Subcutaneous adipose tissue (tissue), 4 donors: ENCODE measurements around the gene SETD1B. TPM values are rescaled to one million over a fixed set of nuclear protein-coding genes. Genes with fewer than 3 reads are reported as not detected.

Experiments
- CTCF ChIP-seq: fragments of 450-650 bp; IDR thresholded peaks from one replicate; pipeline ENCODE4 v1.5.1; 2016; ENCODE audit warnings: low read depth, mild to moderate bottlenecking, control low read depth, antibody characterized with exemption, moderate library complexity
- total RNA-seq, 4 donors: library from RNA; depleted of rRNA; stranded (reverse); fragments of >200 nt; gene quantifications; one replicate each; pipeline ENCODE4 v1.1.0, GENCODE V29; 2016

Gene SETD1B
- total RNA-seq, 4 donors from 2014 or later: 3.7 to 14.7 (median 6.4) TPM

GRCh38 chr12:121799156-121799841, 4.5 kb upstream of the SETD1B start:
- no peak for TF ChIP-seq CTCF

GRCh38 chr12:121799842-121800693, 3.7 kb upstream of the SETD1B start:
- no peak for TF ChIP-seq CTCF

GRCh38 chr12:121800694-121801594, 2.9 kb upstream of the SETD1B start:
- no peak for TF ChIP-seq CTCF

- no peak for TF ChIP-seq CTCF
These were observed 2.0 kb upstream of the SETD1B start for GRCh38 chr12:121801595-121802484.

- TF ChIP-seq CTCF: no peak
These were observed 1.3 kb upstream of the SETD1B start for GRCh38 chr12:121802485-121802842.

GRCh38 chr12:121802843-121803698, 738 bp upstream of the SETD1B start:
- TF ChIP-seq CTCF: no peak
